Right renal pelvis (tissue), 4 donors: ENCODE results near the gene BPHL. TPM values are rescaled to one million over a fixed set of nuclear protein-coding genes. Genes with fewer than 3 reads are reported as not detected.

Source experiments
- polyA plus RNA-seq, 4 donors: library from polyadenylated mRNA; unstranded; fragments of 120-200 nt; gene quantifications; one replicate each; pipeline ENCODE4 v1.2.1, GENCODE V29; 2013; ENCODE audit not compliant: insufficient read length in 4 of 4

BPHL gene
- polyA plus RNA-seq, 4 donors = 54.6 to 71.9 (median 67.3) TPM

Other genes starting within 250 kb of the BPHL start
- 10 to 100 TPM; 10.5 to 16.1 (median 15.6) TPM for gene SERPINB9, start 215.4 kb upstream of the BPHL start, polyA plus RNA-seq
- 10 to 100 TPM; 83.0 to 97.4 (median 84.7) TPM for gene SERPINB6, start 147.1 kb upstream of the BPHL start, polyA plus RNA-seq
- 10 to 100 TPM; 52.2 to 88.3 (median 67.8) TPM for gene NQO2, start 118.8 kb upstream of the BPHL start, polyA plus RNA-seq
- gene RIPK1, start 50.2 kb upstream of the BPHL start, polyA plus RNA-seq = 10 to 100 TPM; 23.5 to 28.6 (median 26.9) TPM
- gene TUBB2A, start 38.8 kb downstream of the BPHL start, polyA plus RNA-seq = 10 to 100 TPM; 45.8 to 78.6 (median 59.0) TPM
- gene TUBB2B, start 108.9 kb downstream of the BPHL start, polyA plus RNA-seq = 100 to 1,000 TPM; 102 to 141 (median 121) TPM
- 10 to 100 TPM; 15.2 to 18.8 (median 17.1) TPM for gene PSMG4, start 140.2 kb downstream of the BPHL start, polyA plus RNA-seq